Esophagus squamous epithelium (tissue), 5 donors: ENCODE data around the gene DCC. TPM values are rescaled to one million over a fixed set of nuclear protein-coding genes. Genes with fewer than 3 reads are reported as not detected.

ENCODE experiments used
- DNase-seq: peaks from one replicate; lab custom pipeline; 2025; lab: John Stamatoyannopoulos, UW
- H3K27ac ChIP-seq, 4 donors: fragments of 200-600 bp; sonication (generic); one replicate each; pipeline ENCODE4 v1.5.1; 2016 to 2019; ENCODE audit warnings: mild to moderate bottlenecking in 1 of 4
- H3K27me3 ChIP-seq, 4 donors: fragments of 200-600 bp; sonication (generic); 1 replicate in 3 of 4; 2 replicates in 1 of 4; pipeline versions ENCODE4 v1.5.1 to v1.6.0; 2017 to 2021; ENCODE audit warnings: antibody characterized with exemption in 1 of 4
- H3K36me3 ChIP-seq, 3 donors: fragments of 200-600 bp; sonication (generic); one replicate each; pipeline ENCODE4 v1.5.1; 2016 to 2019
- H3K4me1 ChIP-seq, 3 donors: fragments of 200-600 bp; sonication (generic); one replicate each; pipeline ENCODE4 v1.5.1; 2017 to 2019
- H3K4me3 ChIP-seq, 4 donors: fragments of 200-600 bp; sonication (generic); 1 replicate in 3 of 4; 2 replicates in 1 of 4; pipeline ENCODE4 v1.5.1; 2016 to 2019; ENCODE audit warnings: mild to moderate bottlenecking in 2 of 4, moderate library complexity in 1 of 4
- H3K9me3 ChIP-seq, 3 donors: fragments of 200-600 bp; sonication (generic); one replicate each; pipeline ENCODE4 v1.5.1; 2016 to 2019
- CTCF ChIP-seq, 6 experiments: fragments of 450-650 bp in 4 of 6; fragments of 200-600 bp in 2 of 6; sonication (generic) in 2 of 6; IDR thresholded peaks; one replicate each; pipeline ENCODE4 v1.5.1; 2016 to 2019; ENCODE audit warnings: antibody characterized with exemption in 6 of 6, mild to moderate bottlenecking in 4 of 6, moderate library complexity in 4 of 6
- POLR2A ChIP-seq, 4 donors: fragments of 450-650 bp; IDR thresholded peaks; one replicate each; pipeline ENCODE4 v1.6.1; 2017; ENCODE audit warnings: antibody characterized with exemption in 4 of 4, mild to moderate bottlenecking in 4 of 4, moderate library complexity in 3 of 4
- WGBS, 2 donors: methylation state at CpG; one replicate each; pipeline ENCODE4 v1.1.5; 2018; 5-methylcytosine and 5-hydroxymethylcytosine counted together
- intact Hi-C: fragments of 100-400 bp; cut with DNase I; formaldehyde crosslinking; loops from one replicate; pipeline ENCODE4 v1.15.0; 2022
- total RNA-seq, 4 donors: library from RNA; depleted of rRNA; stranded (reverse); fragments of >200 nt; gene quantifications; one replicate each; pipeline ENCODE4 v1.1.0, GENCODE V29; 2016
- donor health status: DM: yes; HTN: yes; CAD: no.

DCC gene
- total RNA-seq, 4 donors from 2014 or later, result 0.06 to 0.95 TPM; not detected in 2

DNA sequence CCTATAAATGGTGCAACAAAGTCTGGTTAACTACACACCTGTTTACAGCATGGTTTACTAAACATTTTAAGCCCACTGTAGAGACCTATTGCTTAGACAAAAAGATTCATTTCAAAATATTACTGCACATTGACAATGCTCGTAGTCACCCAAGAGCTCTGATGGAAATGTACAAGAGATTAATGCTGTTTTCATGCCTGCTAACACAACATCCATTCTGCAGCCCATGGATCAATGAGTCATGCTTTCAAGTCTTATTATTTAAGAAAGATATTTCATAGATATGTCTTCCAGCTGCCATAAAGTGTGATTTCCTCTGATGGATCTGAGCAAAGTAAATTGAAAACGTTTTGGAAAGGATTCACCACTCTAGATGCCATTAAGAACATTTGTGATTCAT lies 1103.3 kb downstream of the DCC start:
- Histone ChIP-seq H3K27ac (no peak overlapping the region), H3K4me3 (no peak overlapping the region), H3K9me3 (no peaks in the 10 kb centered on the region), H3K36me3 (no peaks in the 10 kb centered on the region), H3K4me1 (no peaks in the 10 kb centered on the region), H3K27me3 (no peaks in the 10 kb centered on the region)
- TF ChIP-seq POLR2A (IDR thresholded peaks at IDR 0.05) (no peak), CTCF (IDR thresholded peaks at IDR 0.05) (no peak)
- intact Hi-C loops, result no loop called here
- WGBS, 2 donors, result 34 to 38% methylated on average over 2 of the region's 2 CpGs
- DNase-seq, result no peak

DNA sequence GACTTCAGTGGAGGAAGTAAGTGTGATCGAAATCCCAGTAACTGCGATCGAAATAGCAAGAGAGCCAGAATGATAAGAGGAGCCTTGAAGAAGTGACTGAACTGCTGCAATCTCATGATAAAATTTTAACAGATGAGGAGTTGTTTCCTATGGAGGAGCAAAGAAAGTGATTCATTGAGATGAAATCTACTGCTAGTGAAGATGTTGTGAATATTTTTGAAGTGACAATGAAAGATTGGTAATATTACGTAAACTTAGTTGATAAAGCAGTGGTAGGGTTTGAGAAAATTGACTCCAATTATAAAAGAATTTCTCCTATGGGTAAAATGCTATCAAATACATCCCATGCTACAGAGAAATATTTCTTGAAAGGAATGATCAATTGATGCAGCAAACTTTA lies 1103.8 kb downstream of the DCC start:
- no peak overlapping the region for H3K4me3 ChIP-seq
- H3K36me3 ChIP-seq, result no peaks in the 10 kb centered on the region
- intact Hi-C loops, result no loop called here
- no peaks in the 10 kb centered on the region for H3K4me1 ChIP-seq
- DNase-seq, result no peak
- WGBS, 2 donors, result 81 to 89% methylated on average over 4 of the region's 4 CpGs
- no peaks in the 10 kb centered on the region for H3K9me3 ChIP-seq
- TF ChIP-seq POLR2A (IDR thresholded peaks at IDR 0.05) (no peak), CTCF (IDR thresholded peaks at IDR 0.05) (no peak)
- H3K27me3 ChIP-seq, result no peaks in the 10 kb centered on the region
- no peak overlapping the region for H3K27ac ChIP-seq

DNA sequence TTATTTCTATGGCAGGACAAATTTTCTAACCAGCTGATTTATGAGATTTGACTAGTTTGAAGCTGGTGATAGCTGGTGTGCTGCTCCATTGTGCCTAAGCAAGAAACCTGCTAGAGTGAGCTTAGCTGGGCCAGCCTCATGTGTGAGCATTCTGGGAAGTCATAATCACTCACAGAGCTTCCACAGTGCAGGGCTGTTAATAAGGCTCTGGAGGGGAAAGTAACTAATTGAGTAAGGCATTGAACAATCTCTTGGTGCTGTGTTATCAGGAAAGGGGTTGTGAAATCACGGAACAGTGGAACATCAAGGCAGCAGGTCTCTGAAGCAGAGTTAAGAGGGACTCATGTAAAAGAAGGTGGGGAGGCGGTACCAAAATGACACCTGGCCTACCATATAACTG lies 1111.9 kb downstream of the DCC start:
- Histone ChIP-seq H3K4me1 (no peaks in the 10 kb centered on the region), H3K4me3 (no peak overlapping the region), H3K27me3 (no peaks in the 10 kb centered on the region), H3K9me3 (no peaks in the 10 kb centered on the region), H3K36me3 (no peaks in the 10 kb centered on the region), H3K27ac (no peak overlapping the region)
- DNase-seq, result no peak
- intact Hi-C loops, result no loop called here
- TF ChIP-seq POLR2A (IDR thresholded peaks at IDR 0.05) (no peak), CTCF (IDR thresholded peaks at IDR 0.05) (no peak)
- 42 to 78% methylated on average over 2 of the region's 2 CpGs for WGBS, 2 donors

- WGBS, 2 donors, result 0 to 8% methylated on average over 1 of the region's 1 CpG
- DNase-seq, result no peak
- Histone ChIP-seq H3K36me3 (no peaks in the 10 kb centered on the region), H3K9me3 (no peaks in the 10 kb centered on the region), H3K4me1 (peaks cover 0 to 8% (median 0%) of the 10 kb centered on the region in 3 donors), H3K4me3 (no peak overlapping the region), H3K27ac (no peak overlapping the region), H3K27me3 (no peaks in the 10 kb centered on the region)
- TF ChIP-seq POLR2A (IDR thresholded peaks at IDR 0.05) (no peak), CTCF (IDR thresholded peaks at IDR 0.05) (no peak)
- intact Hi-C loops, result no loop called here
These were observed 1117.1 kb downstream of the DCC start for GRCh38 chr18:53457068-53457467.

- no peaks in the 10 kb centered on the region for H3K36me3 ChIP-seq
These were observed 1118.3 kb downstream of the DCC start for GRCh38 chr18:53458268-53458667.

More at GRCh38 chr18:53458268-53458667, 1118.3 kb downstream of the DCC start:
- Histone ChIP-seq H3K4me1 (peaks cover 0 to 8% (median 0%) of the 10 kb centered on the region in 3 donors), H3K9me3 (no peaks in the 10 kb centered on the region), H3K27ac (no peak overlapping the region), H3K4me3 (no peak overlapping the region), H3K27me3 (no peaks in the 10 kb centered on the region)
- no peak for TF ChIP-seq CTCF (IDR thresholded peaks at IDR 0.05)
- TF ChIP-seq POLR2A (IDR thresholded peaks at IDR 0.05), result no peak
- intact Hi-C loops, result no loop called here
- DNase-seq, result no peak
